SK-N-SH (cell line): Measurements from ENCODE around the gene NEUROG1. TPM values are rescaled to one million over a fixed set of nuclear protein-coding genes. Genes with fewer than 3 reads are reported as not detected.

Experiments used
- CTCF ChIA-PET: fragments of 300-600, 350-600 bp; formaldehyde crosslinking; extraction: SDS; loops from one replicate; lab custom pipeline; 2021; lab: Yijun Ruan, JAX
- POLR2A ChIA-PET: fragments of 350-600 bp; sonication (Branson Sonifier 250); formaldehyde crosslinking; extraction: SDS; loops from one replicate; lab custom pipeline; 2020; ENCODE audit warnings: antibody characterized with exemption, inconsistent platforms; lab: Yijun Ruan, JAX
- DNase-seq: peaks from one replicate; pipeline ENCODE4 v3.0.0; 2012
- H2AFZ ChIP-seq: fragments of 200-600 bp; sonication (generic); 2 replicates; pipeline ENCODE4 v1.8.1; 2016; ENCODE audit warnings: antibody characterized with exemption, mild to moderate bottlenecking, low read depth
- H3F3A ChIP-seq: fragments of 200-600 bp; sonication (generic); replicated peaks from 2 replicates; pipeline ENCODE3; 2016; ENCODE audit warnings: antibody characterized with exemption, mild to moderate bottlenecking; ENCODE audit not compliant: insufficient read depth
- H3K27ac ChIP-seq, 2 experiments: fragments of 200-500 bp in 1 of 2; fragments of 200-600 bp in 1 of 2; sonication (Bioruptor generic) in 1 of 2; sonication (generic), shearing (Covaris generic) in 1 of 2; 2 replicates each; pipeline versions ENCODE4 v1.5.1 to v1.6.1; 2014 to 2016; ENCODE audit warnings: low read depth in 2 of 2, inconsistent platforms in 1 of 2, low read length in 1 of 2, mild to moderate bottlenecking in 1 of 2, mixed read lengths in 1 of 2
- H3K27me3 ChIP-seq: fragments of 200-600 bp; sonication (generic), shearing (Covaris generic); 2 replicates; pipeline ENCODE4 v1.6.1; 2016; ENCODE audit warnings: mixed run types; ENCODE audit not compliant: insufficient read depth
- H3K36me3 ChIP-seq, 2 experiments: fragments of 200-500 bp in 1 of 2; fragments of 200-600 bp in 1 of 2; sonication (Bioruptor generic) in 1 of 2; sonication (generic) in 1 of 2; replicated peaks in 1 of 2; 2 replicates each; pipeline versions ENCODE3 to v1.5.1; 2014 to 2016; ENCODE audit warnings: low read length in 1 of 2, mild to moderate bottlenecking in 1 of 2; ENCODE audit not compliant: insufficient read depth in 2 of 2, control insufficient read depth in 1 of 2
- H3K4me1 ChIP-seq, 2 experiments: fragments of 200-500 bp in 1 of 2; fragments of 200-600 bp in 1 of 2; sonication (Bioruptor generic) in 1 of 2; sonication (generic), shearing (Covaris generic) in 1 of 2; 2 replicates each; pipeline versions ENCODE4 v1.5.1 to v1.6.1; 2014 to 2016; ENCODE audit warnings: low read depth in 1 of 2, low read length in 1 of 2, mixed run types in 1 of 2; ENCODE audit not compliant: insufficient read depth in 2 of 2, control insufficient read depth in 1 of 2
- H3K4me2 ChIP-seq: fragments of 200-600 bp; sonication (generic), shearing (Covaris generic); 2 replicates; pipeline ENCODE4 v1.6.1; 2017; ENCODE audit warnings: mixed run types
- H3K4me3 ChIP-seq, 2 experiments: fragments of 200-500 bp in 1 of 2; fragments of 200-600 bp in 1 of 2; sonication (Bioruptor generic) in 1 of 2; sonication (generic), shearing (Covaris generic) in 1 of 2; 2 replicates each; pipeline versions ENCODE4 v1.5.1 to v1.8.1; 2014 to 2016; ENCODE audit warnings: low read depth in 2 of 2, inconsistent platforms in 1 of 2, low read length in 1 of 2, mild to moderate bottlenecking in 1 of 2, mixed read lengths in 1 of 2, moderate library complexity in 1 of 2
- H3K79me2 ChIP-seq: fragments of 200-600 bp; sonication (generic); 2 replicates; pipeline ENCODE4 v1.8.1; 2017; ENCODE audit warnings: mild to moderate bottlenecking; ENCODE audit not compliant: insufficient read depth
- H3K9ac ChIP-seq: fragments of 200-600 bp; sonication (generic); 2 replicates; pipeline ENCODE4 v1.6.1; 2017; ENCODE audit warnings: mixed run types
- H3K9me2 ChIP-seq: fragments of 200-600 bp; sonication (generic); 2 replicates; pipeline ENCODE4 v1.6.1; 2017; ENCODE audit warnings: mixed run types
- H3K9me3 ChIP-seq: fragments of 200-600 bp; sonication (generic); 2 replicates; pipeline ENCODE4 v1.6.1; 2017; ENCODE audit warnings: mixed run types, mild to moderate bottlenecking, moderate library complexity
- H4K20me1 ChIP-seq: fragments of 200-600 bp; sonication (generic); 2 replicates; pipeline ENCODE4 v1.6.1; 2017; ENCODE audit warnings: mild to moderate bottlenecking, mixed run types; ENCODE audit not compliant: insufficient read depth
- CHD2 ChIP-seq: fragments of 150-350 bp; IDR thresholded peaks from 2 replicates; pipeline ENCODE4 v1.6.1; 2018; ENCODE audit warnings: low read length; ENCODE audit not compliant: partially characterized antibody
- EP300 ChIP-seq, 2 experiments: IDR thresholded peaks; 2 replicates each; pipeline versions ENCODE4 v1.4.0 to v1.6.1; 2012; ENCODE audit warnings: borderline replicate concordance in 1 of 2, low read depth in 1 of 2, low read length in 1 of 2
- FOSL2 ChIP-seq: IDR thresholded peaks from 2 replicates; pipeline ENCODE4 v1.4.0; 2012; ENCODE audit warnings: low read depth, mild to moderate bottlenecking, moderate library complexity, borderline replicate concordance
- FOXJ3 ChIP-seq: sonication (generic); formaldehyde crosslinking; IDR thresholded peaks from 2 replicates; pipeline ENCODE4 v1.5.1; 2020; ENCODE audit warnings: mild to moderate bottlenecking, missing genetic modification reagents
- NFIC ChIP-seq: IDR thresholded peaks from 2 replicates; pipeline ENCODE4 v1.4.0; 2012; ENCODE audit warnings: borderline replicate concordance
- POLR2AphosphoS5 ChIP-seq: IDR thresholded peaks from 2 replicates; pipeline ENCODE4 v1.6.1; 2012; ENCODE audit warnings: low read depth, low read length
- SIN3A ChIP-seq: IDR thresholded peaks from 2 replicates; pipeline ENCODE4 v1.6.1; 2012; ENCODE audit warnings: low read depth, mild to moderate bottlenecking, low read length, moderate library complexity, borderline replicate concordance
- TEAD4 ChIP-seq: IDR thresholded peaks from 2 replicates; pipeline ENCODE4 v1.4.0; 2012; ENCODE audit warnings: mild to moderate bottlenecking, borderline replicate concordance; ENCODE audit not compliant: insufficient read depth
- WGBS: methylation state at CpG from one replicate; pipeline ENCODE4 v1.1.6; 2017; ENCODE audit warnings: low lambda C conversion rate; 5-methylcytosine and 5-hydroxymethylcytosine counted together
- polyA plus RNA-seq, 3 experiments: library from polyadenylated mRNA; depleted of rRNA; stranded (reverse); fragments of >200 nt; gene quantifications; 2 replicates each; pipeline ENCODE4 v1.2.3, GENCODE V29; 2012
- TF ChIP-seq, protein P1 (sequence below): IDR thresholded peaks from 2 replicates; pipeline ENCODE4 v1.6.1; 2012; ENCODE audit warnings: mild to moderate bottlenecking, low read depth, low read length, moderate library complexity
- TF ChIP-seq, protein P2 (sequence below): fragments of 150-350 bp; IDR thresholded peaks from 2 replicates; pipeline ENCODE4 v1.6.1; 2017; ENCODE audit warnings: antibody characterized with exemption, low read length, low read depth, borderline replicate concordance

The NEUROG1 gene
- polyA plus RNA-seq, 1 of the 3 experiments (the other 2 are of a cell fraction), result not detected

DNA sequence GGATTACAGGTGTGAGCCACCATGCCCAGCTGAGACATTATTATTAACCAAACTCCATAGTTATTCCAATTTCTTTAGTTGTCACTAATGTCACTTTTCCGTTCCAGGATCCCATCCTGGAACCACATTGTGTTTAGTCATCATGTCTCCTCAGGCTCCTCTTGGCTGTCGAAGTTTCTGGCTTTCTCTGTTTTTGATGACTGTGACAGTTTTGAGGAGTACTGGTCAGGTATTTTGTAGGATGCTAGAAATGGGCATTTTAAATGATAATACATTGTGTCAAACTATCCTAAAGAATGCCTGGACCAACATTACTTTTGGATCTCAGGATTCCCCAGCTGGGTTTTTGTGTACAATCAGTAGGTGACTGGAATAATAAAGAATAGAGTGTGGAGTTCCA is 19.8 kb upstream of the NEUROG1 start:
- no peaks in the 10 kb centered on the region for H3K9me3 ChIP-seq
- WGBS, result 7% methylated on average over 2 of the region's 2 CpGs
- H3K4me3 ChIP-seq, result no peak overlapping the region
- H3K79me2 ChIP-seq, result no peaks in the 10 kb centered on the region
- H3K27ac ChIP-seq, result no peak overlapping the region
- H3K4me1 ChIP-seq, result no peaks in the 10 kb centered on the region
- H3K4me2 ChIP-seq, result no peak overlapping the region
- H3K9me2 ChIP-seq, result no peaks in the 10 kb centered on the region
- no peak overlapping the region for H3K9ac ChIP-seq
- H4K20me1 ChIP-seq, result no peaks in the 10 kb centered on the region
- TF ChIP-seq NFIC (no peak), CHD2 (no peak), TEAD4 (no peak), POLR2AphosphoS5 (no peak), FOSL2 (no peak), FOXJ3 (CRISPR knock-in tag) (no peak), EP300 (IDR thresholded peaks at IDR 0.05; ENCODE audit: borderline replicate concordance in 1 of 2, low read depth in 1 of 2, low read length in 1 of 2) (no peak), SIN3A (no peak)
- TF ChIP-seq, protein P1, sequence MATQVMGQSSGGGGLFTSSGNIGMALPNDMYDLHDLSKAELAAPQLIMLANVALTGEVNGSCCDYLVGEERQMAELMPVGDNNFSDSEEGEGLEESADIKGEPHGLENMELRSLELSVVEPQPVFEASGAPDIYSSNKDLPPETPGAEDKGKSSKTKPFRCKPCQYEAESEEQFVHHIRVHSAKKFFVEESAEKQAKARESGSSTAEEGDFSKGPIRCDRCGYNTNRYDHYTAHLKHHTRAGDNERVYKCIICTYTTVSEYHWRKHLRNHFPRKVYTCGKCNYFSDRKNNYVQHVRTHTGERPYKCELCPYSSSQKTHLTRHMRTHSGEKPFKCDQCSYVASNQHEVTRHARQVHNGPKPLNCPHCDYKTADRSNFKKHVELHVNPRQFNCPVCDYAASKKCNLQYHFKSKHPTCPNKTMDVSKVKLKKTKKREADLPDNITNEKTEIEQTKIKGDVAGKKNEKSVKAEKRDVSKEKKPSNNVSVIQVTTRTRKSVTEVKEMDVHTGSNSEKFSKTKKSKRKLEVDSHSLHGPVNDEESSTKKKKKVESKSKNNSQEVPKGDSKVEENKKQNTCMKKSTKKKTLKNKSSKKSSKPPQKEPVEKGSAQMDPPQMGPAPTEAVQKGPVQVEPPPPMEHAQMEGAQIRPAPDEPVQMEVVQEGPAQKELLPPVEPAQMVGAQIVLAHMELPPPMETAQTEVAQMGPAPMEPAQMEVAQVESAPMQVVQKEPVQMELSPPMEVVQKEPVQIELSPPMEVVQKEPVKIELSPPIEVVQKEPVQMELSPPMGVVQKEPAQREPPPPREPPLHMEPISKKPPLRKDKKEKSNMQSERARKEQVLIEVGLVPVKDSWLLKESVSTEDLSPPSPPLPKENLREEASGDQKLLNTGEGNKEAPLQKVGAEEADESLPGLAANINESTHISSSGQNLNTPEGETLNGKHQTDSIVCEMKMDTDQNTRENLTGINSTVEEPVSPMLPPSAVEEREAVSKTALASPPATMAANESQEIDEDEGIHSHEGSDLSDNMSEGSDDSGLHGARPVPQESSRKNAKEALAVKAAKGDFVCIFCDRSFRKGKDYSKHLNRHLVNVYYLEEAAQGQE, result no peak
- TF ChIP-seq, protein P2, sequence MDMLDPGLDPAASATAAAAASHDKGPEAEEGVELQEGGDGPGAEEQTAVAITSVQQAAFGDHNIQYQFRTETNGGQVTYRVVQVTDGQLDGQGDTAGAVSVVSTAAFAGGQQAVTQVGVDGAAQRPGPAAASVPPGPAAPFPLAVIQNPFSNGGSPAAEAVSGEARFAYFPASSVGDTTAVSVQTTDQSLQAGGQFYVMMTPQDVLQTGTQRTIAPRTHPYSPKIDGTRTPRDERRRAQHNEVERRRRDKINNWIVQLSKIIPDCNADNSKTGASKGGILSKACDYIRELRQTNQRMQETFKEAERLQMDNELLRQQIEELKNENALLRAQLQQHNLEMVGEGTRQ, result no peak
- TF ChIP-seq, all 33 proteins: peak for 0
- POLR2A ChIA-PET, result no interaction called here
- no peaks in the 10 kb centered on the region for H3F3A ChIP-seq
- H2AFZ ChIP-seq, result no peak overlapping the region
- DNase-seq, result no peak
- no peaks in the 10 kb centered on the region for H3K36me3 ChIP-seq
- peaks cover 35% of the 10 kb centered on the region for H3K27me3 ChIP-seq
- CTCF ChIA-PET, result interaction anchor here (1.1 to 13.1 kb wide), 5 partner anchors 10 to 279 kb away, joined by 3 to 791 read pairs (median 113); partner anchors contain the start of gene SLC25A48
